ENCODE data around the gene ELFN2.

Gene ELFN2

GRCh38 chr22:37345863-37346504 lies 81.3 kb downstream of the ELFN2 start:
- Histone ChIP-seq H3K27ac (ENCODE audit: low read depth, low read length) (no peak overlapping the region), H3K4me2 (ENCODE audit: low read length) (no peak overlapping the region), H3F3A (ENCODE audit: control insufficient read depth, insufficient read depth) (no peaks in the 10 kb centered on the region), H3K27me3 (ENCODE audit: control insufficient read depth, low read length) (peaks cover 10% of the 10 kb centered on the region), H3K9me3 (ENCODE audit: control insufficient read depth, insufficient read depth, low read length) (no peaks in the 10 kb centered on the region), H3K79me2 (ENCODE audit: control insufficient read depth, low read length) (no peaks in the 10 kb centered on the region), H3K36me3 (ENCODE audit: control insufficient read depth, low read length) (no peaks in the 10 kb centered on the region), H3K9me2 (replicated peaks; ENCODE audit: control insufficient read depth, low read length) (no peaks in the 10 kb centered on the region), H4K20me1 (ENCODE audit: control insufficient read depth, insufficient read depth, low read depth, low read length) (no peaks in the 10 kb centered on the region), H3K4me1 (ENCODE audit: control insufficient read depth, low read length) (peaks cover 6% of the 10 kb centered on the region), H3K4me3 (ENCODE audit: low read length) (no peak overlapping the region)
- TF ChIP-seq EZH2phosphoT487 (IDR thresholded peaks at IDR 0.05; ENCODE audit: borderline replicate concordance, low read length) = no peak
- no peak for TF ChIP-seq CTCF (IDR thresholded peaks at IDR 0.05; ENCODE audit: low read depth, low read length, poor library complexity, severe bottlenecking)

- Histone ChIP-seq H3K9me2 (replicated peaks; ENCODE audit: control insufficient read depth, low read length) (no peaks in the 10 kb centered on the region), H3K79me2 (ENCODE audit: control insufficient read depth, low read length) (no peaks in the 10 kb centered on the region), H3K9me3 (ENCODE audit: control insufficient read depth, insufficient read depth, low read length) (no peaks in the 10 kb centered on the region), H3K27ac (ENCODE audit: low read depth, low read length) (no peak overlapping the region), H3K4me3 (ENCODE audit: low read length) (no peak overlapping the region), H3K27me3 (ENCODE audit: control insufficient read depth, low read length) (peaks cover 19% of the 10 kb centered on the region), H3K4me2 (ENCODE audit: low read length) (no peak overlapping the region), H4K20me1 (ENCODE audit: control insufficient read depth, insufficient read depth, low read depth, low read length) (no peaks in the 10 kb centered on the region), H3F3A (ENCODE audit: control insufficient read depth, insufficient read depth) (no peaks in the 10 kb centered on the region), H3K36me3 (ENCODE audit: control insufficient read depth, low read length) (no peaks in the 10 kb centered on the region), H3K4me1 (ENCODE audit: control insufficient read depth, low read length) (peaks cover 6% of the 10 kb centered on the region)
- TF ChIP-seq CTCF (IDR thresholded peaks at IDR 0.05; ENCODE audit: low read depth, low read length, poor library complexity, severe bottlenecking) (no peak), EZH2phosphoT487 (IDR thresholded peaks at IDR 0.05; ENCODE audit: borderline replicate concordance, low read length) (no peak)
These were observed 82.4 kb downstream of the ELFN2 start for GRCh38 chr22:37344735-37345449.

- H3K79me2 ChIP-seq (ENCODE audit: control insufficient read depth, low read length) = no peaks in the 10 kb centered on the region
- peaks cover 6% of the 10 kb centered on the region for H3K4me1 ChIP-seq (ENCODE audit: control insufficient read depth, low read length)
- TF ChIP-seq EZH2phosphoT487 (IDR thresholded peaks at IDR 0.05; ENCODE audit: borderline replicate concordance, low read length) (no peak), CTCF (IDR thresholded peaks at IDR 0.05; ENCODE audit: low read depth, low read length, poor library complexity, severe bottlenecking) (no peak)
- no peak overlapping the region for H3K4me2 ChIP-seq (ENCODE audit: low read length)
- H3K36me3 ChIP-seq (ENCODE audit: control insufficient read depth, low read length) = no peaks in the 10 kb centered on the region
- H3F3A ChIP-seq (ENCODE audit: control insufficient read depth, insufficient read depth) = no peaks in the 10 kb centered on the region
- peaks cover 19% of the 10 kb centered on the region for H3K27me3 ChIP-seq (ENCODE audit: control insufficient read depth, low read length)
- H3K9me2 ChIP-seq (replicated peaks; ENCODE audit: control insufficient read depth, low read length) = no peaks in the 10 kb centered on the region
- no peak overlapping the region for H3K27ac ChIP-seq (ENCODE audit: low read depth, low read length)
- no peaks in the 10 kb centered on the region for H4K20me1 ChIP-seq (ENCODE audit: control insufficient read depth, insufficient read depth, low read depth, low read length)
- no peaks in the 10 kb centered on the region for H3K9me3 ChIP-seq (ENCODE audit: control insufficient read depth, insufficient read depth, low read length)
- no peak overlapping the region for H3K4me3 ChIP-seq (ENCODE audit: low read length)
These were observed 83.2 kb downstream of the ELFN2 start for GRCh38 chr22:37343863-37344734.

All from DOHH2 (cell line).